SK-N-SH (cell line): Measurements from ENCODE around the gene DHX9. TPM values are rescaled to one million over a fixed set of nuclear protein-coding genes. Genes with fewer than 3 reads are reported as not detected.

Source experiments
- CTCF ChIA-PET: fragments of 300-600, 350-600 bp; formaldehyde crosslinking; extraction: SDS; loops from one replicate; lab custom pipeline; 2021; lab: Yijun Ruan, JAX
- POLR2A ChIA-PET: fragments of 350-600 bp; sonication (Branson Sonifier 250); formaldehyde crosslinking; extraction: SDS; loops from one replicate; lab custom pipeline; 2020; ENCODE audit warnings: antibody characterized with exemption, inconsistent platforms; lab: Yijun Ruan, JAX
- DNase-seq: peaks from one replicate; pipeline ENCODE4 v3.0.0; 2012
- H2AFZ ChIP-seq: fragments of 200-600 bp; sonication (generic); 2 replicates; pipeline ENCODE4 v1.8.1; 2016; ENCODE audit warnings: antibody characterized with exemption, mild to moderate bottlenecking, low read depth
- H3F3A ChIP-seq: fragments of 200-600 bp; sonication (generic); replicated peaks from 2 replicates; pipeline ENCODE3; 2016; ENCODE audit warnings: antibody characterized with exemption, mild to moderate bottlenecking; ENCODE audit not compliant: insufficient read depth
- H3K27ac ChIP-seq, 2 experiments: fragments of 200-500 bp in 1 of 2; fragments of 200-600 bp in 1 of 2; sonication (Bioruptor generic) in 1 of 2; sonication (generic), shearing (Covaris generic) in 1 of 2; 2 replicates each; pipeline versions ENCODE4 v1.5.1 to v1.6.1; 2014 to 2016; ENCODE audit warnings: low read depth in 2 of 2, inconsistent platforms in 1 of 2, low read length in 1 of 2, mild to moderate bottlenecking in 1 of 2, mixed read lengths in 1 of 2
- H3K27me3 ChIP-seq: fragments of 200-600 bp; sonication (generic), shearing (Covaris generic); 2 replicates; pipeline ENCODE4 v1.6.1; 2016; ENCODE audit warnings: mixed run types; ENCODE audit not compliant: insufficient read depth
- H3K36me3 ChIP-seq, 2 experiments: fragments of 200-500 bp in 1 of 2; fragments of 200-600 bp in 1 of 2; sonication (Bioruptor generic) in 1 of 2; sonication (generic) in 1 of 2; replicated peaks in 1 of 2; 2 replicates each; pipeline versions ENCODE3 to v1.5.1; 2014 to 2016; ENCODE audit warnings: low read length in 1 of 2, mild to moderate bottlenecking in 1 of 2; ENCODE audit not compliant: insufficient read depth in 2 of 2, control insufficient read depth in 1 of 2
- H3K4me1 ChIP-seq, 2 experiments: fragments of 200-500 bp in 1 of 2; fragments of 200-600 bp in 1 of 2; sonication (Bioruptor generic) in 1 of 2; sonication (generic), shearing (Covaris generic) in 1 of 2; 2 replicates each; pipeline versions ENCODE4 v1.5.1 to v1.6.1; 2014 to 2016; ENCODE audit warnings: low read depth in 1 of 2, low read length in 1 of 2, mixed run types in 1 of 2; ENCODE audit not compliant: insufficient read depth in 2 of 2, control insufficient read depth in 1 of 2
- H3K4me2 ChIP-seq: fragments of 200-600 bp; sonication (generic), shearing (Covaris generic); 2 replicates; pipeline ENCODE4 v1.6.1; 2017; ENCODE audit warnings: mixed run types
- H3K4me3 ChIP-seq, 2 experiments: fragments of 200-500 bp in 1 of 2; fragments of 200-600 bp in 1 of 2; sonication (Bioruptor generic) in 1 of 2; sonication (generic), shearing (Covaris generic) in 1 of 2; 2 replicates each; pipeline versions ENCODE4 v1.5.1 to v1.8.1; 2014 to 2016; ENCODE audit warnings: low read depth in 2 of 2, inconsistent platforms in 1 of 2, low read length in 1 of 2, mild to moderate bottlenecking in 1 of 2, mixed read lengths in 1 of 2, moderate library complexity in 1 of 2
- H3K79me2 ChIP-seq: fragments of 200-600 bp; sonication (generic); 2 replicates; pipeline ENCODE4 v1.8.1; 2017; ENCODE audit warnings: mild to moderate bottlenecking; ENCODE audit not compliant: insufficient read depth
- H3K9ac ChIP-seq: fragments of 200-600 bp; sonication (generic); 2 replicates; pipeline ENCODE4 v1.6.1; 2017; ENCODE audit warnings: mixed run types
- H3K9me2 ChIP-seq: fragments of 200-600 bp; sonication (generic); 2 replicates; pipeline ENCODE4 v1.6.1; 2017; ENCODE audit warnings: mixed run types
- H3K9me3 ChIP-seq: fragments of 200-600 bp; sonication (generic); 2 replicates; pipeline ENCODE4 v1.6.1; 2017; ENCODE audit warnings: mixed run types, mild to moderate bottlenecking, moderate library complexity
- H4K20me1 ChIP-seq: fragments of 200-600 bp; sonication (generic); 2 replicates; pipeline ENCODE4 v1.6.1; 2017; ENCODE audit warnings: mild to moderate bottlenecking, mixed run types; ENCODE audit not compliant: insufficient read depth
- ELF1 ChIP-seq: IDR thresholded peaks from 2 replicates; pipeline ENCODE4 v1.4.0; 2012
- EZH2phosphoT487 ChIP-seq: fragments of 200-600 bp; sonication (generic); IDR thresholded peaks from 2 replicates; pipeline ENCODE4 v1.6.1; 2017; ENCODE audit warnings: low read depth, mixed run types, mild to moderate bottlenecking, antibody characterized with exemption, moderate library complexity, borderline replicate concordance
- FOXJ3 ChIP-seq: sonication (generic); formaldehyde crosslinking; IDR thresholded peaks from 2 replicates; pipeline ENCODE4 v1.5.1; 2020; ENCODE audit warnings: mild to moderate bottlenecking, missing genetic modification reagents
- FOXM1 ChIP-seq: IDR thresholded peaks from 2 replicates; pipeline ENCODE4 v1.4.0; 2012; ENCODE audit warnings: low read depth, mild to moderate bottlenecking
- GABPA ChIP-seq: IDR thresholded peaks from 2 replicates; pipeline ENCODE4 v1.4.0; 2012; ENCODE audit warnings: low read depth, mild to moderate bottlenecking
- JUND ChIP-seq: IDR thresholded peaks from 2 replicates; pipeline ENCODE4 v1.4.0; 2012
- MEF2A ChIP-seq: IDR thresholded peaks from 2 replicates; pipeline ENCODE4 v1.4.0; 2012; ENCODE audit warnings: low read depth, borderline replicate concordance
- MXI1 ChIP-seq: IDR thresholded peaks from 2 replicates; pipeline ENCODE4 v1.6.1; 2012; ENCODE audit warnings: mild to moderate bottlenecking, low read depth, low read length, improper control_type of control experiment
- NFIC ChIP-seq: IDR thresholded peaks from 2 replicates; pipeline ENCODE4 v1.4.0; 2012; ENCODE audit warnings: borderline replicate concordance
- RAD21 ChIP-seq: IDR thresholded peaks from 2 replicates; pipeline ENCODE4 v1.6.1; 2012; ENCODE audit warnings: mild to moderate bottlenecking, low read length
- REST ChIP-seq: IDR thresholded peaks from 2 replicates; pipeline ENCODE4 v1.6.1; 2012; ENCODE audit warnings: mild to moderate bottlenecking, low read depth, low read length, moderate library complexity
- RFX5 ChIP-seq: IDR thresholded peaks from 2 replicates; pipeline ENCODE4 v1.6.1; 2012; ENCODE audit warnings: mild to moderate bottlenecking, improper control_type of control experiment, low read length
- SIN3A ChIP-seq: IDR thresholded peaks from 2 replicates; pipeline ENCODE4 v1.6.1; 2012; ENCODE audit warnings: low read depth, mild to moderate bottlenecking, low read length, moderate library complexity, borderline replicate concordance
- SMC3 ChIP-seq: IDR thresholded peaks from 2 replicates; pipeline ENCODE4 v1.6.1; 2012; ENCODE audit warnings: low read depth, low read length, improper control_type of control experiment
- TAF1 ChIP-seq: IDR thresholded peaks from 2 replicates; pipeline ENCODE4 v1.6.1; 2012; ENCODE audit warnings: low read depth, mild to moderate bottlenecking, low read length, moderate library complexity, borderline replicate concordance
- USF2 ChIP-seq: fragments of 150-350 bp; IDR thresholded peaks from 2 replicates; pipeline ENCODE4 v1.6.1; 2017; ENCODE audit warnings: antibody characterized with exemption, low read length, low read depth, borderline replicate concordance
- WGBS: methylation state at CpG from one replicate; pipeline ENCODE4 v1.1.6; 2017; ENCODE audit warnings: low lambda C conversion rate; 5-methylcytosine and 5-hydroxymethylcytosine counted together
- polyA plus RNA-seq, 3 experiments: library from polyadenylated mRNA; depleted of rRNA; stranded (reverse); fragments of >200 nt; gene quantifications; 2 replicates each; pipeline ENCODE4 v1.2.3, GENCODE V29; 2012
- TF ChIP-seq, protein P1 (sequence below): IDR thresholded peaks from 2 replicates; pipeline ENCODE4; 2012
- TF ChIP-seq, protein P2 (sequence below): fragments of 150-350 bp; IDR thresholded peaks from 2 replicates; pipeline ENCODE4 v1.6.1; 2016; ENCODE audit warnings: mild to moderate bottlenecking, low read depth, low read length
- TF ChIP-seq, protein P3 (sequence below): IDR thresholded peaks from 2 replicates; pipeline ENCODE4 v1.4.0; 2012; ENCODE audit warnings: low read depth
- TF ChIP-seq, protein P4 (sequence below): fragments of 200-600 bp; sonication (generic); IDR thresholded peaks from 2 replicates; pipeline ENCODE4 v1.6.1; 2017; ENCODE audit warnings: antibody characterized with exemption, mild to moderate bottlenecking, moderate library complexity

Gene DHX9
- polyA plus RNA-seq, 1 of the 3 experiments (the other 2 are of a cell fraction): 145 TPM

DNA sequence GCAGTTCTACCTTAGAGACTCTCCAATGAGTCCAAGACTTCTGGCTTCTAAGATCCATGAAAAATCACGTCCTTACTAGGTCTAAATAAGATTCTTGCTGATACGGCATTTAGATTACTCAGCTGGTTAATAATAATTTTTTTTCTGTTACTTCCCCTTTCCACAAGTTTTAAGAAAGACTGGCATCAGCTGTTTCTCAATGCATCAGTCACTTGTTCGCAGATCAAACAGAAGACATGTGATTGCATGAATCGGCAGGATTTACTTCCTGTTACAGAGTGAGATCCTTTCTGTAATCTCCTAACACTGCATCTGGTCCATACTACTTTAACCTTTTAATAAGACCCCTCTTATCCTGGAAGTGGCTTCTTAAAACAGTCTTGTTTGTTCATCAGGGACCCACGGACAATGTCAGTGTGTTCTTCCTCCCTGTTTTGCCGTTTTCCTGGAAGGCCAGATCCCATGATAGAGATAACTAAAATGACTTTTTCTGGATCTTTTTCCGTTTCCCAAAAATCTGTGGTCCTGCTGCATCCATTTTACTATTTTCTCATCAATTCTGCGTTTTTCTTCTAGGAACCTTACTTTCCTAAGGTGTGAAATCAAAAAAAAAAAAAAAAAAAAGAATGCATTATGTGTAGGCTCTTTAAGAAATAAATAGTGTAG, 43.5 kb upstream of the DHX9 start:
- POLR2A ChIA-PET: no interaction called here
- WGBS: 87% methylated on average over 8 of the region's 8 CpGs

More for the DNA sequence above, 43.5 kb upstream of the DHX9 start:
- H3K27ac ChIP-seq: no peak overlapping the region
- H4K20me1 ChIP-seq: no peaks in the 10 kb centered on the region
- no peaks in the 10 kb centered on the region for H3K9me3 ChIP-seq
- DNase-seq: no peak
- no peak overlapping the region for H3K4me3 ChIP-seq
- peaks cover 0 to 4% of the 10 kb centered on the region in 2 experiments for H3K36me3 ChIP-seq
- CTCF ChIA-PET: interaction anchor here (1.1 to 3.4 kb wide), 4 partner anchors 8 to 200 kb away, joined by 4 to 14 read pairs (median 8); no protein-coding TSS in a partner anchor
- peaks cover 0 to 2% of the 10 kb centered on the region in 2 experiments; a peak in 1 of 4 replicates for H3K4me1 ChIP-seq
- no peaks in the 10 kb centered on the region for H3K9me2 ChIP-seq
- H3K9ac ChIP-seq: no peak overlapping the region
- H3K4me2 ChIP-seq: no peak overlapping the region
- no peak for TF ChIP-seq JUND
- TF ChIP-seq FOXM1: no peak
- no peak for TF ChIP-seq GABPA
- no peak for TF ChIP-seq FOXJ3 (CRISPR knock-in tag)
- no peak for TF ChIP-seq ELF1
- TF ChIP-seq, protein P1, sequence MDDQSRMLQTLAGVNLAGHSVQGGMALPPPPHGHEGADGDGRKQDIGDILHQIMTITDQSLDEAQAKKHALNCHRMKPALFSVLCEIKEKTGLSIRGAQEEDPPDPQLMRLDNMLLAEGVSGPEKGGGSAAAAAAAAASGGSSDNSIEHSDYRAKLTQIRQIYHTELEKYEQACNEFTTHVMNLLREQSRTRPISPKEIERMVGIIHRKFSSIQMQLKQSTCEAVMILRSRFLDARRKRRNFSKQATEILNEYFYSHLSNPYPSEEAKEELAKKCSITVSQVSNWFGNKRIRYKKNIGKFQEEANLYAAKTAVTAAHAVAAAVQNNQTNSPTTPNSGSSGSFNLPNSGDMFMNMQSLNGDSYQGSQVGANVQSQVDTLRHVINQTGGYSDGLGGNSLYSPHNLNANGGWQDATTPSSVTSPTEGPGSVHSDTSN: no peak
- TF ChIP-seq, protein P2, sequence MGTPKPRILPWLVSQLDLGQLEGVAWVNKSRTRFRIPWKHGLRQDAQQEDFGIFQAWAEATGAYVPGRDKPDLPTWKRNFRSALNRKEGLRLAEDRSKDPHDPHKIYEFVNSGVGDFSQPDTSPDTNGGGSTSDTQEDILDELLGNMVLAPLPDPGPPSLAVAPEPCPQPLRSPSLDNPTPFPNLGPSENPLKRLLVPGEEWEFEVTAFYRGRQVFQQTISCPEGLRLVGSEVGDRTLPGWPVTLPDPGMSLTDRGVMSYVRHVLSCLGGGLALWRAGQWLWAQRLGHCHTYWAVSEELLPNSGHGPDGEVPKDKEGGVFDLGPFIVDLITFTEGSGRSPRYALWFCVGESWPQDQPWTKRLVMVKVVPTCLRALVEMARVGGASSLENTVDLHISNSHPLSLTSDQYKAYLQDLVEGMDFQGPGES: no peak
- TF ChIP-seq USF2: no peak
- TF ChIP-seq, protein P3, sequence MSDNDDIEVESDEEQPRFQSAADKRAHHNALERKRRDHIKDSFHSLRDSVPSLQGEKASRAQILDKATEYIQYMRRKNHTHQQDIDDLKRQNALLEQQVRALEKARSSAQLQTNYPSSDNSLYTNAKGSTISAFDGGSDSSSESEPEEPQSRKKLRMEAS: no peak
- TF ChIP-seq SIN3A: no peak
- TF ChIP-seq MXI1: no peak
- TF ChIP-seq EZH2phosphoT487: no peak
- TF ChIP-seq, protein P4, sequence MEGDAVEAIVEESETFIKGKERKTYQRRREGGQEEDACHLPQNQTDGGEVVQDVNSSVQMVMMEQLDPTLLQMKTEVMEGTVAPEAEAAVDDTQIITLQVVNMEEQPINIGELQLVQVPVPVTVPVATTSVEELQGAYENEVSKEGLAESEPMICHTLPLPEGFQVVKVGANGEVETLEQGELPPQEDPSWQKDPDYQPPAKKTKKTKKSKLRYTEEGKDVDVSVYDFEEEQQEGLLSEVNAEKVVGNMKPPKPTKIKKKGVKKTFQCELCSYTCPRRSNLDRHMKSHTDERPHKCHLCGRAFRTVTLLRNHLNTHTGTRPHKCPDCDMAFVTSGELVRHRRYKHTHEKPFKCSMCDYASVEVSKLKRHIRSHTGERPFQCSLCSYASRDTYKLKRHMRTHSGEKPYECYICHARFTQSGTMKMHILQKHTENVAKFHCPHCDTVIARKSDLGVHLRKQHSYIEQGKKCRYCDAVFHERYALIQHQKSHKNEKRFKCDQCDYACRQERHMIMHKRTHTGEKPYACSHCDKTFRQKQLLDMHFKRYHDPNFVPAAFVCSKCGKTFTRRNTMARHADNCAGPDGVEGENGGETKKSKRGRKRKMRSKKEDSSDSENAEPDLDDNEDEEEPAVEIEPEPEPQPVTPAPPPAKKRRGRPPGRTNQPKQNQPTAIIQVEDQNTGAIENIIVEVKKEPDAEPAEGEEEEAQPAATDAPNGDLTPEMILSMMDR: no peak
- no peak for TF ChIP-seq MEF2A
- TF ChIP-seq RFX5: no peak
- TF ChIP-seq TAF1: no peak
- no peak for TF ChIP-seq RAD21
- no peak for TF ChIP-seq REST
- TF ChIP-seq NFIC: no peak
- TF ChIP-seq SMC3: no peak
- H3K79me2 ChIP-seq: no peaks in the 10 kb centered on the region
- peaks cover 3% of the 10 kb centered on the region; the same call in 1 of the 2 replicates for H3K27me3 ChIP-seq
- no peaks in the 10 kb centered on the region for H3F3A ChIP-seq
- no peak overlapping the region for H2AFZ ChIP-seq
